GM21737 (cell line): ENCODE measurements around the gene PTPRN2.
A peak's percentile ranks its signal among the peaks of the same experiment; 100 is the strongest.

Source experiments
- ATAC-seq: cut with Tn5 transposase; IDR thresholded peaks from one replicate; pipeline ENCODE4 v1.9.1; 2021; ENCODE audit warnings: mild to moderate bottlenecking, moderate library complexity; ENCODE audit not compliant: unreplicated experiment

Gene PTPRN2

GRCh38 chr7:158556721-158557440 lies 30.7 kb downstream of the PTPRN2 start:
- no peak for ATAC-seq

- no peak for ATAC-seq
These were observed 32.5 kb downstream of the PTPRN2 start for GRCh38 chr7:158555034-158555520.

- ATAC-seq, result no peak
These were observed 36.7 kb downstream of the PTPRN2 start for GRCh38 chr7:158550886-158551452.

GRCh38 chr7:158550394-158550700 lies 37.3 kb downstream of the PTPRN2 start:
- ATAC-seq, result no peak

- ATAC-seq, result no peak
These were observed 37.8 kb downstream of the PTPRN2 start for GRCh38 chr7:158549616-158550393.

- ATAC-seq, result no peak
These were observed 38.4 kb downstream of the PTPRN2 start for GRCh38 chr7:158549176-158549615.

GRCh38 chr7:158548726-158549125 lies 38.9 kb downstream of the PTPRN2 start:
- no peak for ATAC-seq

GRCh38 chr7:158547817-158548216 lies 39.8 kb downstream of the PTPRN2 start:
- no peak for ATAC-seq

- ATAC-seq, result no peak
These were observed 41.0 kb downstream of the PTPRN2 start for GRCh38 chr7:158546626-158547025.

- no peak for ATAC-seq
These were observed 41.4 kb downstream of the PTPRN2 start for GRCh38 chr7:158546214-158546613.

- no peak for ATAC-seq
These were observed 42.9 kb downstream of the PTPRN2 start for GRCh38 chr7:158544708-158545107.

GRCh38 chr7:158543840-158544239 lies 43.8 kb downstream of the PTPRN2 start:
- no peak for ATAC-seq

GRCh38 chr7:158542651-158543566 lies 44.7 kb downstream of the PTPRN2 start:
- no peak for ATAC-seq

GRCh38 chr7:158541346-158542010 lies 46.1 kb downstream of the PTPRN2 start:
- ATAC-seq, result peak; percentile 69

- no peak for ATAC-seq
These were observed 47.9 kb downstream of the PTPRN2 start for GRCh38 chr7:158539711-158540146.

GRCh38 chr7:158538156-158538946 lies 49.3 kb downstream of the PTPRN2 start:
- ATAC-seq, result no peak

GRCh38 chr7:158537516-158537882 lies 50.1 kb downstream of the PTPRN2 start:
- ATAC-seq, result no peak

- no peak for ATAC-seq
These were observed 50.6 kb downstream of the PTPRN2 start for GRCh38 chr7:158536871-158537515.

GRCh38 chr7:158535079-158535478 lies 52.5 kb downstream of the PTPRN2 start:
- no peak for ATAC-seq
